HCT116 (cell line): ENCODE measurements around the gene OR1J1. TPM values are rescaled to one million over a fixed set of nuclear protein-coding genes. Genes with fewer than 3 reads are reported as not detected.

Source experiments
- ATAC-seq: fragments of 200-7000 bp; cut with Tn5 transposase; 2 replicates; pipeline ENCODE4 v1.9.1; 2020; ENCODE audit warnings: mild to moderate bottlenecking, moderate library complexity
- BruUV-seq: library from RNA; stranded (reverse); fragments of 400-500 nt; replicated peaks from 2 replicates; lab custom pipeline; 2021; lab: Mats Ljungman, UMichigan
- CTCF ChIA-PET: fragments of 300-600 bp; sonication (Branson Sonifier 250); formaldehyde crosslinking; loops from one replicate; lab custom pipeline; 2021; ENCODE audit warnings: antibody characterized with exemption; lab: Charles Lee
- POLR2A ChIA-PET: fragments of 300-600, 350-600 bp; sonication (Branson Sonifier 250); formaldehyde crosslinking; loops from one replicate; lab custom pipeline; 2021; ENCODE audit warnings: antibody characterized with exemption; lab: Charles Lee
- RAD21 ChIA-PET, 2 experiments: fragments of 300-600 bp; sonication (Branson Sonifier 250); formaldehyde crosslinking; loops; one replicate each; lab custom pipeline; 2023; ENCODE audit warnings: low total read pairs in 2 of 2; ENCODE audit not compliant: uncharacterized antibody in 2 of 2, unreplicated experiment in 2 of 2, low non-redundant PET in 1 of 2; lab: Charles Lee
- DNase-seq: peaks from one replicate; pipeline ENCODE4 v3.0.0-alpha.2; 2010; ENCODE audit warnings: low read depth, low spot score
- H2AFZ ChIP-seq: fragments of 200-600 bp; shearing (Covaris generic), sonication (generic); 2 replicates; pipeline ENCODE4 v1.6.1; 2017; ENCODE audit warnings: low read depth, mixed run types, mixed read lengths, antibody characterized with exemption, low read length; ENCODE audit not compliant: poor library complexity, severe bottlenecking
- H3K27ac ChIP-seq: 2 replicates; pipeline ENCODE4 v1.5.1; 2012; ENCODE audit warnings: low read depth, low read length
- H3K27me3 ChIP-seq: fragments of 200-600 bp; sonication (generic); 2 replicates; pipeline ENCODE4 v1.6.1; 2016; ENCODE audit warnings: mixed run types, low read length, mixed read lengths; ENCODE audit not compliant: insufficient read depth
- H3K36me3 ChIP-seq, 2 experiments: fragments of 200-500 bp in 1 of 2; fragments of 200-600 bp in 1 of 2; sonication (Bioruptor generic) in 1 of 2; sonication (generic) in 1 of 2; 2 replicates each; pipeline versions ENCODE4 v1.5.1 to v1.6.1; 2014 to 2016; ENCODE audit warnings: low read length in 2 of 2, inconsistent platforms in 1 of 2, mixed read lengths in 1 of 2, mixed run types in 1 of 2; ENCODE audit not compliant: insufficient read depth in 2 of 2, control insufficient read depth in 1 of 2
- H3K4me1 ChIP-seq, 2 experiments: fragments of 200-600 bp in 1 of 2; sonication (generic) in 1 of 2; 2 replicates each; pipeline versions ENCODE4 v1.5.1 to v1.6.1; 2012 to 2017; ENCODE audit warnings: low read length in 2 of 2, inconsistent platforms in 1 of 2, mild to moderate bottlenecking in 1 of 2, mixed read lengths in 1 of 2, mixed run types in 1 of 2, moderate library complexity in 1 of 2; ENCODE audit not compliant: insufficient read depth in 2 of 2, control insufficient read depth in 1 of 2
- H3K4me2 ChIP-seq: fragments of 200-600 bp; sonication (generic); 2 replicates; pipeline ENCODE4 v1.6.1; 2017; ENCODE audit warnings: mixed run types, low read length, mixed read lengths
- H3K4me3 ChIP-seq, 2 experiments: fragments of 200-600 bp in 1 of 2; sonication (generic) in 1 of 2; replicated peaks in 1 of 2; 2 replicates each; pipeline ENCODE4 v1.5.1; 2011 to 2016; ENCODE audit warnings: low read length in 2 of 2, control low read depth in 1 of 2, low read depth in 1 of 2, mild to moderate bottlenecking in 1 of 2, mixed read lengths in 1 of 2, mixed run types in 1 of 2
- H3K79me2 ChIP-seq: fragments of 200-600 bp; sonication (generic); 2 replicates; pipeline ENCODE4 v1.6.1; 2017; ENCODE audit warnings: mild to moderate bottlenecking, mixed run types, low read length, moderate library complexity, mixed read lengths; ENCODE audit not compliant: insufficient read depth
- H3K9ac ChIP-seq: fragments of 200-600 bp; sonication (generic); 2 replicates; pipeline ENCODE4 v1.6.1; 2016; ENCODE audit warnings: low read length, mixed read lengths
- H3K9me2 ChIP-seq: fragments of 200-600 bp; sonication (generic), shearing (Covaris generic); 2 replicates; pipeline ENCODE4 v1.6.1; 2017; ENCODE audit warnings: mixed run types, mild to moderate bottlenecking, moderate library complexity; ENCODE audit not compliant: insufficient read depth
- H3K9me3 ChIP-seq, 2 experiments: fragments of 200-500 bp in 1 of 2; fragments of 200-600 bp in 1 of 2; sonication (Bioruptor generic) in 1 of 2; sonication (generic) in 1 of 2; 2 replicates each; pipeline ENCODE4 v1.6.1; 2014 to 2017; ENCODE audit warnings: low read length in 2 of 2, mixed read lengths in 2 of 2, inconsistent platforms in 1 of 2, low read depth in 1 of 2, mild to moderate bottlenecking in 1 of 2, mixed run types in 1 of 2, moderate library complexity in 1 of 2; ENCODE audit not compliant: control insufficient read depth in 1 of 2, insufficient read depth in 1 of 2
- H4K20me1 ChIP-seq: fragments of 200-600 bp; sonication (generic), shearing (Covaris generic); 2 replicates; pipeline ENCODE4 v1.6.1; 2017; ENCODE audit warnings: mixed run types, mild to moderate bottlenecking, moderate library complexity; ENCODE audit not compliant: insufficient read depth
- CBX3 ChIP-seq: IDR thresholded peaks from 2 replicates; pipeline ENCODE4 v1.6.1; 2012; ENCODE audit warnings: low read depth
- CEBPB ChIP-seq: IDR thresholded peaks from 2 replicates; pipeline ENCODE4 v1.6.1; 2012; ENCODE audit warnings: low read depth
- CTCF ChIP-seq, 3 experiments: fragments of 200-600 bp in 1 of 3; sonication (generic) in 1 of 3; IDR thresholded peaks in 2 of 3; conservative IDR thresholded peaks in 1 of 3; 2 replicates each; pipeline ENCODE4 v1.5.1; 2012 to 2017; ENCODE audit warnings: low read depth in 2 of 3, low read length in 2 of 3, antibody characterized with exemption in 1 of 3, borderline replicate concordance in 1 of 3, control low read depth in 1 of 3, mild to moderate bottlenecking in 1 of 3, mixed read lengths in 1 of 3, mixed run types in 1 of 3, moderate library complexity in 1 of 3; ENCODE audit not compliant: insufficient read depth in 1 of 3
- EGR1 ChIP-seq: IDR thresholded peaks from 2 replicates; pipeline ENCODE4 v1.6.1; 2012; ENCODE audit warnings: low read depth
- ELF1 ChIP-seq: IDR thresholded peaks from 2 replicates; pipeline ENCODE4 v1.6.1; 2012; ENCODE audit warnings: low read depth, borderline replicate concordance
- EZH2 ChIP-seq: fragments of 200-600 bp; sonication (generic); IDR thresholded peaks from 2 replicates; pipeline ENCODE4 v1.6.1; 2017; ENCODE audit warnings: antibody characterized with exemption, mixed run types
- EZH2phosphoT487 ChIP-seq: fragments of 200-600 bp; IDR thresholded peaks from 2 replicates; pipeline ENCODE4 v1.6.1; 2018; ENCODE audit warnings: antibody characterized with exemption, borderline replicate concordance
- JUND ChIP-seq: IDR thresholded peaks from 2 replicates; pipeline ENCODE4 v1.6.1; 2012
- MAX ChIP-seq: IDR thresholded peaks from 2 replicates; pipeline ENCODE4 v1.6.1; 2012
- POLR2A ChIP-seq: IDR thresholded peaks from 2 replicates; pipeline ENCODE4 v1.7.0; 2011; ENCODE audit warnings: borderline replicate concordance; ENCODE audit not compliant: insufficient read depth, insufficient read length; ENCODE audit errors: extremely low read depth
- POLR2AphosphoS5 ChIP-seq: IDR thresholded peaks from 2 replicates; pipeline ENCODE4 v1.6.1; 2011; ENCODE audit warnings: mild to moderate bottlenecking, low read depth, low read length, moderate library complexity
- RAD21 ChIP-seq: IDR thresholded peaks from 2 replicates; pipeline ENCODE4 v1.6.1; 2012; ENCODE audit warnings: low read depth, mild to moderate bottlenecking
- REST ChIP-seq: IDR thresholded peaks from 2 replicates; pipeline ENCODE4 v1.6.1; 2012; ENCODE audit warnings: low read depth
- SIN3A ChIP-seq: IDR thresholded peaks from 2 replicates; pipeline ENCODE4 v1.6.1; 2012; ENCODE audit warnings: low read depth
- SP1 ChIP-seq: IDR thresholded peaks from 2 replicates; pipeline ENCODE4 v1.6.1; 2012; ENCODE audit warnings: low read depth
- TCF7L2 ChIP-seq: IDR thresholded peaks from 2 replicates; pipeline ENCODE4 v1.7.0; 2011; ENCODE audit warnings: borderline replicate concordance, inconsistent platforms; ENCODE audit not compliant: insufficient read depth, insufficient read length; ENCODE audit errors: extremely low read depth
- YY1 ChIP-seq: IDR thresholded peaks from 2 replicates; pipeline ENCODE4 v1.6.1; 2011; ENCODE audit warnings: low read length, low read depth, moderate library complexity, mild to moderate bottlenecking; ENCODE audit not compliant: insufficient replicate concordance; ENCODE audit errors: extremely low read depth
- ZBTB33 ChIP-seq: IDR thresholded peaks from 2 replicates; pipeline ENCODE4 v1.6.1; 2011; ENCODE audit warnings: mild to moderate bottlenecking, low read length, moderate library complexity; ENCODE audit not compliant: insufficient replicate concordance; ENCODE audit errors: extremely low read depth
- ZFX ChIP-seq: fragments of 450-650 bp; IDR thresholded peaks from 2 replicates; pipeline ENCODE4 v1.6.1; 2017
- ZNF274 ChIP-seq: fragments of 200-500 bp; sonication (Bioruptor generic); IDR thresholded peaks from 2 replicates; pipeline ENCODE4 v1.6.1; 2014; ENCODE audit warnings: mild to moderate bottlenecking, low read depth, low read length, inconsistent platforms
- intact Hi-C: fragments of 100-400 bp; cut with micrococcal nuclease; formaldehyde crosslinking; loops from 2 replicates; pipeline ENCODE4 v1.10.0; 2022
- total RNA-seq: library from RNA; stranded (reverse); gene quantifications from one replicate; pipeline ENCODE4 v1.2.1, GENCODE V29; 2021; ENCODE audit not compliant: unreplicated experiment

OR1J1 gene
- total RNA-seq, 1 experiment from 2014 or later: not detected

- no peaks in the 10 kb centered on the region for H3K36me3 ChIP-seq
- no peak overlapping the region for H3K4me2 ChIP-seq
- H3K9me2 ChIP-seq: no peaks in the 10 kb centered on the region
- CTCF ChIA-PET: interaction anchor here (1.7 kb wide), 1 partner anchor 20 kb away, joined by 6 read pairs; no protein-coding TSS in a partner anchor
- no peak overlapping the region for H3K9ac ChIP-seq
- POLR2A ChIA-PET: no interaction called here
- BruUV-seq: no TSS peak
- DNase-seq: no peak
- RAD21 ChIA-PET: no interaction called here
- H3K4me3 ChIP-seq: no peak overlapping the region
- no peak for TF ChIP-seq ZBTB33
- TF ChIP-seq YY1: no peak
- no peak for TF ChIP-seq MAX
- TF ChIP-seq ELF1: no peak
- TF ChIP-seq EZH2phosphoT487: no peak
- TF ChIP-seq EZH2: no peak
- no peak for TF ChIP-seq JUND
- TF ChIP-seq SP1: no peak
- TF ChIP-seq REST: no peak
- TF ChIP-seq ZNF274: no peak
- TF ChIP-seq POLR2AphosphoS5: no peak
- TF ChIP-seq RAD21: no peak
- TF ChIP-seq TCF7L2: no peak
- no peak for TF ChIP-seq CEBPB
- TF ChIP-seq EGR1: no peak
- TF ChIP-seq CTCF (IDR thresholded peaks at IDR 0.05 in 2 of 3, conservative IDR thresholded peaks at IDR 0.05 in 1 of 3; ENCODE audit: borderline replicate concordance in 1 of 3, insufficient read depth in 1 of 3, low read depth in 2 of 3, low read length in 2 of 3): no peak
- TF ChIP-seq CBX3: no peak
- TF ChIP-seq SIN3A: no peak
- TF ChIP-seq ZFX: no peak
- no peak for TF ChIP-seq POLR2A
- intact Hi-C loops: no loop called here
- no peaks in the 10 kb centered on the region for H4K20me1 ChIP-seq
- H3K27ac ChIP-seq: no peak overlapping the region
- H3K27me3 ChIP-seq: peaks cover 62% of the 10 kb centered on the region
- no peak for ATAC-seq
- no peaks in the 10 kb centered on the region for H3K4me1 ChIP-seq
- no peak overlapping the region for H2AFZ ChIP-seq
- H3K79me2 ChIP-seq: no peaks in the 10 kb centered on the region
- no peaks in the 10 kb centered on the region for H3K9me3 ChIP-seq
These were observed 40.5 kb upstream of the OR1J1 start for GRCh38 chr9:122518226-122518625.
